D721Med (cell line): ENCODE measurements around the gene PCGF1.
"Not testable (repeated sequence)": the region's sequence is repeated elsewhere in the genome, so short reads cannot be mapped to it uniquely, and the experiment has no call there.

ENCODE experiments used
- DNase-seq: peaks from one replicate; pipeline ENCODE4 v3.0.0; 2011; ENCODE audit warnings: low spot score; ENCODE audit not compliant: insufficient read length
- FAIRE-seq: peaks from 2 replicates; lab custom pipeline; 2011; peaks lifted over from hg19 to GRCh38; lab: Jason Lieb, UNC
- TF ChIP-seq, protein P1 (sequence below): IDR thresholded peaks from 2 replicates; pipeline ENCODE4 v1.5.1; 2012; ENCODE audit warnings: mild to moderate bottlenecking, control low read depth; ENCODE audit not compliant: insufficient read depth; ENCODE audit errors: missing control alignments

Gene PCGF1

GRCh38 chr2:74461187-74462053 lies 46.1 kb downstream of the PCGF1 start:
- TF ChIP-seq, protein P1, sequence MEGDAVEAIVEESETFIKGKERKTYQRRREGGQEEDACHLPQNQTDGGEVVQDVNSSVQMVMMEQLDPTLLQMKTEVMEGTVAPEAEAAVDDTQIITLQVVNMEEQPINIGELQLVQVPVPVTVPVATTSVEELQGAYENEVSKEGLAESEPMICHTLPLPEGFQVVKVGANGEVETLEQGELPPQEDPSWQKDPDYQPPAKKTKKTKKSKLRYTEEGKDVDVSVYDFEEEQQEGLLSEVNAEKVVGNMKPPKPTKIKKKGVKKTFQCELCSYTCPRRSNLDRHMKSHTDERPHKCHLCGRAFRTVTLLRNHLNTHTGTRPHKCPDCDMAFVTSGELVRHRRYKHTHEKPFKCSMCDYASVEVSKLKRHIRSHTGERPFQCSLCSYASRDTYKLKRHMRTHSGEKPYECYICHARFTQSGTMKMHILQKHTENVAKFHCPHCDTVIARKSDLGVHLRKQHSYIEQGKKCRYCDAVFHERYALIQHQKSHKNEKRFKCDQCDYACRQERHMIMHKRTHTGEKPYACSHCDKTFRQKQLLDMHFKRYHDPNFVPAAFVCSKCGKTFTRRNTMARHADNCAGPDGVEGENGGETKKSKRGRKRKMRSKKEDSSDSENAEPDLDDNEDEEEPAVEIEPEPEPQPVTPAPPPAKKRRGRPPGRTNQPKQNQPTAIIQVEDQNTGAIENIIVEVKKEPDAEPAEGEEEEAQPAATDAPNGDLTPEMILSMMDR: peak; percentile 31
- FAIRE-seq (no peak), DNase-seq (no peak)

GRCh38 chr2:74460187-74460586 lies 47.3 kb downstream of the PCGF1 start:
- not testable (repeated sequence) for DNase-seq, FAIRE-seq

- DNase-seq, FAIRE-seq: not testable (repeated sequence)
Observed at GRCh38 chr2:74459503-74460118, 47.9 kb downstream of the PCGF1 start.

- FAIRE-seq: no peak
- DNase-seq: no peak
- TF ChIP-seq, protein P1: no peak
Observed at GRCh38 chr2:74458938-74459363, 48.5 kb downstream of the PCGF1 start.

DNA sequence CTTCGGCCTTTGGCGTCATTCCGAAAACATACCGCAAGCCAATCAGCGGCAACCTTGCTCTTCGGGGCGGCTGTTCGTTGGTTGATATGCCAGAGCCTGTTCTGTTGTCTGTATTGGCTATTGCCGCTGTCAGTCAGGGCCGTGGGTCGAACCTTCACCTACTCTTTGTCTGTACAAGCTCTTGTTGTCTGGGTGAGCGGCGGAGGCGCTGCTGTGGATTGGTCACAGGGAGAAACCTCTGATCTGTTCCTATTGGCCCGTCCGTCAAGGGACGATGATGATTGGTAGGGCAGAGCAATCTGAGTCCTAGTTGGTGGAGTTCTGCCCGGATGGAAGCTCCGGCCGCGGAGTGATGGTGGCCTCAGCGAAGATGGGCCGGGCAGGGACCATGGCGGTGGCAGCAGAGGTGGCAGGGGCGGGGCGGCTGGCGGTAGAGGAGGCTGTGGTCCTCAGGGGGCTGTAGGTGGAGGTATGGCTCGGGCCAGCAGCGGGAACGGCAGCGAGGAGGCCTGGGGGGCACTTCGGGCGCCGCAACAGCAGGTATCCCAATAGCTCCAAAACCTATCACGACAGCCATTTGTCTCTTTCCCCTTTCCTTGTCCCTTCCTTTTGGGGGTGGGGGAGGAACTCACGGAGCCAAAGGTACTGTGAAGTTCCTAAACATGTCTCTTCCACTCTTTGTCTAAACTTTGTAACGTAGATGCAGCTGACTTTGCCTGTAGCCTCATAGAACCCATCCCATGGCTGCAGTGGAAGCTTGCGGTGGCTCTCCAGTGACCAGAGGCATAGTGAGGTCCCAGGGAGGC lies 49.2 kb downstream of the PCGF1 start, which contains the start of gene WBP1:
Gene WBP1, plus strand, starts transcription at position 307 of the 806 bp plus-strand sequence. Its CDS starts 165 bp downstream, at position 472.
- TF ChIP-seq, protein P1: no peak
- DNase-seq (peak; percentile 84), FAIRE-seq (peak; percentile 35)

- FAIRE-seq (no peak), DNase-seq (no peak)
- TF ChIP-seq, protein P1: no peak
Observed at GRCh38 chr2:74457549-74458131, 49.9 kb downstream of the PCGF1 start.

DNA sequence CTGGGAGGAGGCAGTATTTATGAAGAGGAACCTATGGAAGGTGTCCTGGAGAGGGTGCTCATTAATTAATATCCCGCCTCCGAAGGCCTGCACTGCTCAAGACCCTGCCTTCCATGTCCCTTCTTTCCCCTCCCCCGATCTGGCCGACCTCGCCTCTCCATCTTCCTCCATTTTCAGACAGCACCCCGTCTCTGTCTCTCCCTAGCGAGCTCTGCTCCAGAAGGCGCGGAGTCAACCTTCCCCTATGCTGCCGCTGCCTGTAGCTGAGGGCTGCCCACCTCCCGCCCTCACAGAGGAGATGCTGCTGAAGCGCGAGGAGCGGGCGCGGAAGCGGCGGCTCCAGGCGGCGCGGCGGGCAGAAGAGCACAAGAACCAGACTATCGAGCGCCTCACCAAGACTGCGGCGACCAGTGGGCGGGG lies 50.4 kb downstream of the PCGF1 start:
- DNase-seq: no peak
- TF ChIP-seq, protein P1: no peak
- no peak for FAIRE-seq
